Measurements from ENCODE around the gene TMCO4. TPM values are rescaled to one million over a fixed set of nuclear protein-coding genes. Genes with fewer than 3 reads are reported as not detected.

Gene TMCO4
- total and polyA plus RNA-seq, 2 donors (not counting 1 experiment from before 2014, with no cell fraction given): 21.7 to 31.3 TPM

- no peaks in the 10 kb centered on the region for H3K4me1 Mint-ChIP-seq
- Histone ChIP-seq H3K4me3 (ENCODE audit: control extremely low read depth in 1 of 5, extremely low read depth in 1 of 5, insufficient read depth in 1 of 5, low read depth in 2 of 5, low read length in 4 of 5) (no peak overlapping the region), H3K9ac (ENCODE audit: low read length) (no peak overlapping the region), H4K20me1 (ENCODE audit: control insufficient read depth, insufficient read depth, low read length, poor library complexity, severe bottlenecking) (no peaks in the 10 kb centered on the region), H3K79me2 (ENCODE audit: control insufficient read depth, insufficient read depth, low read length) (no peaks in the 10 kb centered on the region), H3K27ac (ENCODE audit: low read length in 2 of 2) (no peak overlapping the region), H3K4me2 (replicated peaks; ENCODE audit: low read depth, low read length, poor library complexity, severe bottlenecking) (no peak overlapping the region), H3K36me3 (replicated peaks in 1 of 2; ENCODE audit: control extremely low read depth in 1 of 2, control insufficient read depth in 1 of 2, extremely low read depth in 1 of 2, insufficient read depth in 2 of 2, low read length in 1 of 2) (peaks cover 0 to 37% of the 10 kb centered on the region in 2 experiments), H3K4me1 (ENCODE audit: control insufficient read depth in 2 of 2, insufficient read depth in 2 of 2, low read length in 2 of 2) (no peaks in the 10 kb centered on the region), H3K9me3 (ENCODE audit: control extremely low read depth in 1 of 3, control insufficient read depth in 2 of 3, insufficient read depth in 1 of 3, low read length in 2 of 3) (peaks cover 0 to 41% (median 14%) of the 10 kb centered on the region in 3 donors), H2AFZ (ENCODE audit: insufficient read depth, low read depth, low read length, poor library complexity, severe bottlenecking) (no peak overlapping the region), H3K27me3 (replicated peaks in 1 of 4; ENCODE audit: control extremely low read depth in 1 of 4, control insufficient read depth in 3 of 4, insufficient read depth in 4 of 4, low read length in 3 of 4) (no peaks in the 10 kb centered on the region)
- DNase-seq (no peak), ATAC-seq (ENCODE audit: low read depth) (no peak)
- no peak overlapping the region for H3K27ac Mint-ChIP-seq
- intact Hi-C loops (cut with micrococcal nuclease): no loop called here
- H3K27me3 Mint-ChIP-seq: no peaks in the 10 kb centered on the region
- ChIA-PET POLR2A (no interaction called here), CTCF (no interaction called here)
- TF ChIP-seq CTCF (IDR thresholded peaks at IDR 0.05): no peak
- no peak for TF ChIP-seq EZH2 (IDR thresholded peaks at IDR 0.05; ENCODE audit: borderline replicate concordance, insufficient read depth, low read depth, low read length, poor library complexity, severe bottlenecking)
- H3K9me3 Mint-ChIP-seq (ENCODE audit: insufficient read depth): no peaks in the 10 kb centered on the region
- WGBS (ENCODE audit: insufficient coverage): no CpG with 5 or more reads among the region's 1 CpG
- no peak overlapping the region for H3K4me3 Mint-ChIP-seq
Observed at GRCh38 chr1:19687414-19687813, 112.3 kb downstream of the TMCO4 start.

- Histone ChIP-seq H3K9me3 (ENCODE audit: control extremely low read depth in 1 of 3, control insufficient read depth in 2 of 3, insufficient read depth in 1 of 3, low read length in 2 of 3) (peaks cover 0 to 36% (median 14%) of the 10 kb centered on the region in 3 donors), H2AFZ (ENCODE audit: insufficient read depth, low read depth, low read length, poor library complexity, severe bottlenecking) (no peak overlapping the region), H3K4me1 (ENCODE audit: control insufficient read depth in 2 of 2, insufficient read depth in 2 of 2, low read length in 2 of 2) (no peaks in the 10 kb centered on the region), H3K4me2 (replicated peaks; ENCODE audit: low read depth, low read length, poor library complexity, severe bottlenecking) (no peak overlapping the region), H3K36me3 (replicated peaks in 1 of 2; ENCODE audit: control extremely low read depth in 1 of 2, control insufficient read depth in 1 of 2, extremely low read depth in 1 of 2, insufficient read depth in 2 of 2, low read length in 1 of 2) (peaks cover 0 to 25% of the 10 kb centered on the region in 2 experiments), H3K9ac (ENCODE audit: low read length) (no peak overlapping the region), H3K79me2 (ENCODE audit: control insufficient read depth, insufficient read depth, low read length) (no peaks in the 10 kb centered on the region), H3K27ac (ENCODE audit: low read length in 2 of 2) (no peak overlapping the region), H4K20me1 (ENCODE audit: control insufficient read depth, insufficient read depth, low read length, poor library complexity, severe bottlenecking) (no peaks in the 10 kb centered on the region), H3K4me3 (ENCODE audit: control extremely low read depth in 1 of 5, extremely low read depth in 1 of 5, insufficient read depth in 1 of 5, low read depth in 2 of 5, low read length in 4 of 5) (no peak overlapping the region), H3K27me3 (replicated peaks in 1 of 4; ENCODE audit: control extremely low read depth in 1 of 4, control insufficient read depth in 3 of 4, insufficient read depth in 4 of 4, low read length in 3 of 4) (no peaks in the 10 kb centered on the region)
- Mint-ChIP-seq H3K27ac (no peak overlapping the region), H3K27me3 (no peaks in the 10 kb centered on the region), H3K9me3 (ENCODE audit: insufficient read depth) (no peaks in the 10 kb centered on the region), H3K4me1 (no peaks in the 10 kb centered on the region), H3K4me3 (no peak overlapping the region)
- TF ChIP-seq EZH2 (IDR thresholded peaks at IDR 0.05; ENCODE audit: borderline replicate concordance, insufficient read depth, low read depth, low read length, poor library complexity, severe bottlenecking) (no peak), CTCF (IDR thresholded peaks at IDR 0.05) (no peak)
- WGBS (ENCODE audit: insufficient coverage): 80% methylated on average over 4 of the region's 9 CpGs
- intact Hi-C loops (cut with micrococcal nuclease): no loop called here
- ChIA-PET POLR2A (no interaction called here), CTCF (no interaction called here)
- DNase-seq (no peak), ATAC-seq (ENCODE audit: low read depth) (no peak)
Observed at GRCh38 chr1:19685994-19686393, 113.7 kb downstream of the TMCO4 start.

Data from B cell (primary cell).